Measurements from ENCODE around the gene PCDH17.

DNA sequence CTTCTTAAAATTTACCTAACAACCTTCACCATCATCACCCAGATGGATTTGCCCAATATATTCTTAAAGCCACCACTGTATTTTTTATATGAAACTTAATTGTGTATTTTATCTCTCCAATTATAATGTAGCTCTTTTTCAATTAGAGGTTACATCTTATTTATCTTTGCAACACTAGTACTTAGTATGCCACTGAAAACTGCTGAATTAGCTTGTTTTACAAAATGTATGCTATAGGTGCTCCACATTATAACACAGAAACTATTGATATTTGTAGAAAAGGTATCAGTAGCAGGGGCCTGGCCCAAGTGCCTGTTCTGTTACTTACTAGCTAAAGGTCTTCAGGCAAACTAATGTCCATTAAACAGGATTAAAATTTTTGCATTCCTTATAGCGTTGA, 35.8 kb upstream of the PCDH17 start:
- no peak for TF ChIP-seq POLR2AphosphoS5 (IDR thresholded peaks at IDR 0.05)
- no peak for TF ChIP-seq CTCF (IDR thresholded peaks at IDR 0.05)
- TF ChIP-seq EP300 (IDR thresholded peaks at IDR 0.05) = no peak
